Osteoblast (primary cell): ENCODE data around the gene CCND2. TPM values are rescaled to one million over a fixed set of nuclear protein-coding genes. Genes with fewer than 3 reads are reported as not detected.

Source experiments
- DNase-seq: peaks from one replicate; pipeline ENCODE4 v3.0.0; 2011; ENCODE audit warnings: low spot score, mixed read lengths; ENCODE audit not compliant: insufficient read length; ENCODE audit errors: missing footprints
- H2AFZ ChIP-seq: 2 replicates; pipeline ENCODE4 v1.6.0; 2011; ENCODE audit warnings: mild to moderate bottlenecking, low read length
- H3K27ac ChIP-seq: 2 replicates; pipeline ENCODE4 v1.5.1; 2011; ENCODE audit warnings: mild to moderate bottlenecking, low read depth, low read length, moderate library complexity
- H3K27me3 ChIP-seq: 2 replicates; pipeline ENCODE4 v1.6.0; 2012; ENCODE audit warnings: mild to moderate bottlenecking, control low read depth, inconsistent platforms, low read length, moderate library complexity; ENCODE audit not compliant: insufficient read depth
- H3K36me3 ChIP-seq: 2 replicates; pipeline ENCODE4 v1.5.1; 2011; ENCODE audit warnings: mild to moderate bottlenecking, low read length, control low read depth, moderate library complexity; ENCODE audit not compliant: insufficient read depth
- H3K4me1 ChIP-seq: 2 replicates; pipeline ENCODE4 v1.5.1; 2011; ENCODE audit warnings: mild to moderate bottlenecking, low read length, control low read depth, moderate library complexity; ENCODE audit not compliant: insufficient read depth
- H3K4me2 ChIP-seq: 2 replicates; pipeline ENCODE4 v1.6.0; 2011; ENCODE audit warnings: mild to moderate bottlenecking, low read length; ENCODE audit not compliant: insufficient read depth
- H3K4me3 ChIP-seq: fragments of 200-600 bp; sonication (generic); 3 replicates; pipeline ENCODE4 v1.5.1; 2012; ENCODE audit warnings: mild to moderate bottlenecking, low read length, inconsistent platforms; ENCODE audit not compliant: insufficient read depth
- H3K79me2 ChIP-seq: 2 replicates; pipeline ENCODE4 v1.6.0; 2012; ENCODE audit warnings: mild to moderate bottlenecking, low read length, control low read depth, inconsistent platforms; ENCODE audit not compliant: insufficient read depth
- H3K9me3 ChIP-seq: 2 replicates; pipeline ENCODE4 v1.5.1; 2011; ENCODE audit warnings: low read depth, low read length, control low read depth
- H4K20me1 ChIP-seq: 2 replicates; pipeline ENCODE4 v1.6.0; 2012; ENCODE audit warnings: mild to moderate bottlenecking, low read length, control low read depth; ENCODE audit not compliant: insufficient read depth
- total RNA-seq: library from RNA; depleted of rRNA; stranded (reverse); fragments of >200 nt; gene quantifications from 2 replicates; pipeline ENCODE4 v1.2.3, GENCODE V29; 2012
- TF ChIP-seq, protein P1 (sequence below): IDR thresholded peaks from 2 replicates; pipeline ENCODE4 v1.5.1; 2011; ENCODE audit warnings: mild to moderate bottlenecking, low read depth, low read length, moderate library complexity; ENCODE audit errors: extremely low read depth

Gene CCND2
- total RNA-seq, 1 donor = 2.5 TPM

DNA sequence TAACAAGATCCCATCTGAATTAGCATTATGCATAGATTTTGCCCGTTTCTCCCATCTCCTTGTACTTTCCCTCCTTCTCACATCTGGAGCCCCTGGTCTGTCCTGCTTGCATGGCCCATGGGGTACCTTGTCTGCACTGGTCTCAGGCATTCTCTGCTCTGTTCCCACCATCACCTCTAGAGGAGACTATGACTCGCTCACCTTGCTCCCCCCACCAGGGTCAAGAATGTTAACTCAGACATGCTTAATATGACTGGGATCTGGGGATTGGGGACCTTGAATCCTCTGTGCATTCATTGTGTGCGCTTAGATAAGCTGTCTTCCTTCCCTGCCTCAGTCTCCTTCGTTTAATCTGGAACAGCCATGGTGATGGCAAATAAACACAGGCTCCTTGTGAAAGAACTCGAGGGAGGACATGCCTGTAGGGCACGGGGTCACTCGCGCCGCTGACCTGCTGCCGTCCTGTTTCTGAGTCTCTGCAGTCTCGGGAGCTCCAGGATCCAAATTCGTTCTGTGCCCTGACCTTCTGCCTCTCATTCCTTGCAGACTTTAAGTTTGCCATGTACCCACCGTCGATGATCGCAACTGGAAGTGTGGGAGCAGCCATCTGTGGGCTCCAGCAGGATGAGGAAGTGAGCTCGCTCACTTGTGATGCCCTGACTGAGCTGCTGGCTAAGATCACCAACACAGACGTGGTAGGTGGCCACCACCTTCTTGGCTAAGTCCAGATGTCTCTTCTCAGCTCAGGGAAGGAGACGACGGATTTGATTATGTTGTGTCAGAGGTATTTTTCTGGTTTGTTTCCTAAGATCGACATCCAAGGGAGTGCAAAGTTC is 15.0 kb downstream of the CCND2 start:
- Histone ChIP-seq H3K4me1 (no peaks in the 10 kb centered on the region), H3K79me2 (no peaks in the 10 kb centered on the region), H3K4me2 (no peak overlapping the region), H3K36me3 (no peaks in the 10 kb centered on the region), H3K27ac (no peak overlapping the region), H3K27me3 (peaks cover 6% of the 10 kb centered on the region), H3K9me3 (no peaks in the 10 kb centered on the region), H2AFZ (no peak overlapping the region), H3K4me3 (no peak overlapping the region), H4K20me1 (no peaks in the 10 kb centered on the region)
- DNase-seq = no peak
- TF ChIP-seq, protein P1, sequence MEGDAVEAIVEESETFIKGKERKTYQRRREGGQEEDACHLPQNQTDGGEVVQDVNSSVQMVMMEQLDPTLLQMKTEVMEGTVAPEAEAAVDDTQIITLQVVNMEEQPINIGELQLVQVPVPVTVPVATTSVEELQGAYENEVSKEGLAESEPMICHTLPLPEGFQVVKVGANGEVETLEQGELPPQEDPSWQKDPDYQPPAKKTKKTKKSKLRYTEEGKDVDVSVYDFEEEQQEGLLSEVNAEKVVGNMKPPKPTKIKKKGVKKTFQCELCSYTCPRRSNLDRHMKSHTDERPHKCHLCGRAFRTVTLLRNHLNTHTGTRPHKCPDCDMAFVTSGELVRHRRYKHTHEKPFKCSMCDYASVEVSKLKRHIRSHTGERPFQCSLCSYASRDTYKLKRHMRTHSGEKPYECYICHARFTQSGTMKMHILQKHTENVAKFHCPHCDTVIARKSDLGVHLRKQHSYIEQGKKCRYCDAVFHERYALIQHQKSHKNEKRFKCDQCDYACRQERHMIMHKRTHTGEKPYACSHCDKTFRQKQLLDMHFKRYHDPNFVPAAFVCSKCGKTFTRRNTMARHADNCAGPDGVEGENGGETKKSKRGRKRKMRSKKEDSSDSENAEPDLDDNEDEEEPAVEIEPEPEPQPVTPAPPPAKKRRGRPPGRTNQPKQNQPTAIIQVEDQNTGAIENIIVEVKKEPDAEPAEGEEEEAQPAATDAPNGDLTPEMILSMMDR = no peak

DNA sequence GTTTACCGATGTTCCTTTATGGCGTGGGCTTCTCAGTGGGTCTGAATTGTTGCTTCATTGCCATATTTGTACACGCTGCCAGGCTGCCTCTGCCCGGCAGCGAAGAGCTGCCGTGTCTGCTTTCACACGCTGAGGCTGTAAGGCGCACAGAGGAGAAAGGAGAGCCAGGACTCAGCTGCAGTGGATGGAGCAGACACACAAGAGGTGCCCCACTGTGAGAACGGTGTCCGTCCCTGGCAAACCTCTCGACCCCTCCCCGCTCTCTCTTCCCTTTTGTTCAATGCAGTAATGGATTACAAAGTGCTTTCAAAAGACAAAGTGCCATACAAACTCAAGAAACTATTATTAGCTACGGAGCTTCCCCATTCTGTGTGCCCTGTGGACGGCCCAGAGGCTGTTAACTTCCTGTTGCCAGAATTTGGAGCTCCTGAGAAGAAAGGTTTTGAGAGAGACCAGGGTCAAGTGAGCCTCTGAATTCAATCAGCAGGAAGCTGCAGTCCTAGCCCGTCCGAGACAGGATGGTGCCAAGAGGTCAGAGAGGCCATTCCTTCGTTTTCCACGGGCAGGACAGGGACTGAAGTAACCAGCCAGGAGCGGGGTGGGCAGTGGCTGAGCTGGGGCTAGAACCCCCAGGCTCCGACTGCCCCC is 15.8 kb downstream of the CCND2 start:
- H2AFZ ChIP-seq = no peak overlapping the region
- H3K36me3 ChIP-seq = no peaks in the 10 kb centered on the region
- DNase-seq = no peak
- no peak overlapping the region for H3K4me2 ChIP-seq
- no peaks in the 10 kb centered on the region for H3K4me1 ChIP-seq
- H3K27ac ChIP-seq = no peak overlapping the region
- TF ChIP-seq, protein P1 = no peak
- no peaks in the 10 kb centered on the region for H3K79me2 ChIP-seq
- peaks cover 6% of the 10 kb centered on the region for H3K27me3 ChIP-seq
- no peak overlapping the region for H3K4me3 ChIP-seq
- no peaks in the 10 kb centered on the region for H3K9me3 ChIP-seq
- H4K20me1 ChIP-seq = no peaks in the 10 kb centered on the region

DNA sequence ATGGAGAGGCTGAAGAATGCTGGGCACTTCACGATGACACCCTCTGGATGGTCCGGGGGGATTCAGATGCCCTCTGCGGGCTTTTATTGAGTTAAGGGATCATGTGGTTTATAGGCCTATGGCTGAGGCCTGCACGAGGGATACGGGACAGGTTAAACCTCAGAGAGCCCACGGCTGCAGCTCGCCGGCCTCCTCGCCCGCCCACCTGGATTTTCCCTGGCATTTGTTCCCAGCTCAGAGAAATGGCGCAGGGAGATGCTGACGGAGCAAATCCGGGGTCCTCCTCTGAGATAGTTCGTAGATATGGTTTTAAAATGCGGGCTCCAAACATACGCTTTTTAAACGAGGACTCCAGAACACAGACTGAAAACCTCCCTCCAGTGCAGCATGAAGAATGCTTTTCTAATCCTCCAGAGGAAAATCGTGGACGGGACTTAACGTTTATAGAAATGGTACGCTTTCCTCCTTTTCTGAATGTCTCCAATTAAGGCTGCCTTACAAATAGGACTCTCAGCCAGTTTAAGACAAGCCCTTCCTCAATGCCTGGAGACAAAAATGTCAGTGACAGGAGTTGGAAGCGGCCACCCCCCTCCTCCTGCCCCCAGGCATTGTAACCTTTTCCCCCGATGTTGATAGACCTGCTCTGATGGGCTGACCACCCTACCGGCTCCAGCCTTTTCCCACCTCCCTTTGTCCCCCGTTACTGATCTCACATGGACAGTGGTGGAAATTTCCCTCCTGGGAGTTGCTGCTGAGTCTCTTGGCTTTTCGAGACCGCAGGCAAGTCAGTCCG is 16.6 kb downstream of the CCND2 start:
- no peaks in the 10 kb centered on the region for H3K36me3 ChIP-seq
- H3K4me2 ChIP-seq = no peak overlapping the region
- peaks cover 6% of the 10 kb centered on the region for H3K27me3 ChIP-seq
- no peaks in the 10 kb centered on the region for H3K79me2 ChIP-seq
- H3K9me3 ChIP-seq = no peaks in the 10 kb centered on the region
- no peak for DNase-seq
- no peaks in the 10 kb centered on the region for H3K4me1 ChIP-seq
- H2AFZ ChIP-seq = no peak overlapping the region
- no peak overlapping the region for H3K4me3 ChIP-seq
- H4K20me1 ChIP-seq = no peaks in the 10 kb centered on the region
- H3K27ac ChIP-seq = no peak overlapping the region
- TF ChIP-seq, protein P1 = no peak
